DOHH2 (cell line): Measurements from ENCODE around the gene ERMN.

Experiments
- EZH2phosphoT487 ChIP-seq: fragments of 200-600 bp; sonication (generic); IDR thresholded peaks from 2 replicates; pipeline ENCODE4 v1.6.1; 2017; ENCODE audit warnings: borderline replicate concordance, mild to moderate bottlenecking, antibody characterized with exemption, low read length, moderate library complexity, mixed read lengths
- TF ChIP-seq, protein P1 (sequence below): fragments of 200-600 bp; sonication (generic); IDR thresholded peaks from one replicate; pipeline ENCODE4 v1.5.1; 2014; ENCODE audit warnings: antibody characterized with exemption, mild to moderate bottlenecking, low read depth, low read length; ENCODE audit not compliant: poor library complexity, severe bottlenecking

DNA sequence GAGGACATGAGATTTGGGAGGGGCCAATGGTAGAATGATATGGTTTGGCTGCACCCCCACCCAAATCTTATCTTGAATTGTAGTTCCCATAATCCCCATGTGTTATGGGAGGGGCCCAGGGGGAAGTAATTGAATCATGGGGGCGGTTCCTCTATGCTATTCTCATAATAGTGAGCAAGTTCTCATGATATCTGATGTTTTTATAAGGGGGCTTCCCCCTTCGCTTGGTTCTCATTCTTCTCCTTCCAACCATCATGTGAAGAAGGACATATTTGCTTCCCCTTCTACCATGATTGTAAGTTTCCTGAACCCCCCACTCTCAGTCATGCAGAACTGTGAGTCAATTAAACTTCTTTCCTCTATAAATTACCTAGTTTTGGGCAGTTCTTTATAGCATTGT is 37.0 kb upstream of the ERMN start:
- TF ChIP-seq, protein P1, sequence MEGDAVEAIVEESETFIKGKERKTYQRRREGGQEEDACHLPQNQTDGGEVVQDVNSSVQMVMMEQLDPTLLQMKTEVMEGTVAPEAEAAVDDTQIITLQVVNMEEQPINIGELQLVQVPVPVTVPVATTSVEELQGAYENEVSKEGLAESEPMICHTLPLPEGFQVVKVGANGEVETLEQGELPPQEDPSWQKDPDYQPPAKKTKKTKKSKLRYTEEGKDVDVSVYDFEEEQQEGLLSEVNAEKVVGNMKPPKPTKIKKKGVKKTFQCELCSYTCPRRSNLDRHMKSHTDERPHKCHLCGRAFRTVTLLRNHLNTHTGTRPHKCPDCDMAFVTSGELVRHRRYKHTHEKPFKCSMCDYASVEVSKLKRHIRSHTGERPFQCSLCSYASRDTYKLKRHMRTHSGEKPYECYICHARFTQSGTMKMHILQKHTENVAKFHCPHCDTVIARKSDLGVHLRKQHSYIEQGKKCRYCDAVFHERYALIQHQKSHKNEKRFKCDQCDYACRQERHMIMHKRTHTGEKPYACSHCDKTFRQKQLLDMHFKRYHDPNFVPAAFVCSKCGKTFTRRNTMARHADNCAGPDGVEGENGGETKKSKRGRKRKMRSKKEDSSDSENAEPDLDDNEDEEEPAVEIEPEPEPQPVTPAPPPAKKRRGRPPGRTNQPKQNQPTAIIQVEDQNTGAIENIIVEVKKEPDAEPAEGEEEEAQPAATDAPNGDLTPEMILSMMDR = no peak
- TF ChIP-seq EZH2phosphoT487 = no peak
